ENCODE measurements around the gene TBC1D3E.
"Not testable (repeated sequence)": the region's sequence is repeated elsewhere in the genome, so short reads cannot be mapped to it uniquely, and the experiment has no call there.

Gene TBC1D3E

DNA sequence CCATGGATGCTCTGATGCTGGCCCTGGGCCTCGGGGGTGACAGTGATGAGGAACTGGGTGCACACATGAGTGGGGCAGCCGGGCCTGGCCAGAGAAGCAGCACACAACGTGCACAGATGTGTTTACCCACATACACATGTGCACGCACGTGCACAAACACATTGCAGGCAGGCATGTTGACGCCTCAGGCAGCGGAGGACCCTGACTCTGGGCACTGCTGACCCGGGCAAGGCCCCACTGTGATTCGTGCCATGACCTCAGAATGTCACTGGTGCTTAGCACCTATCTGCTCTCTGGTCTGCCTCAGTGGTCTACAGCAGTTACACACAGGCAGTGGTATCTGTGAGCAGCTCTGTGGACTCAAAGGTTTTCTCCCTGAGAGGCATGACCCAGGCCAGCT is at the start of gene TBC1D3E:
TBC1D3E (plus strand) TSS at position 301 of the 400 bp plus-strand sequence. CDS start 1,545 bp downstream, outside the sequence.
- not testable (repeated sequence) for DNase-seq

DNA sequence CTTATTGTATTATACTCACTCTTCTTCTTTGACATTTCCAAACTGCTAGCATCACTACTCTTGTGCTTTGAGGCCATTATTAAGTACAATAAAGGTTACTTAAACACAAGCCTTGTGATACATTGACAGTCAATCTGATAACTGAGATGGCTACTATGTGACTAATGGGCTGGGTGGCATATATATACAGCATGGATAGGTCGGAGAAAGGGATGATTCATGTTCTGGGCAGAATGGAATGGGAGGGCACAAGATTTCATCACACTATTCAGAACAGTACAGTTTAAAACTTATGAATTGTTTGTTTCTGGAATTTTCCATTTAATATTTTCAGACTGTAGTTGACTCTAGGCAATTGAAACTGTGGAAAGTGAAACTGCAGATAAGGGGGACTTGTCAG is 40.4 kb upstream of the TBC1D3E start:
- DNase-seq = not testable (repeated sequence)

DNA sequence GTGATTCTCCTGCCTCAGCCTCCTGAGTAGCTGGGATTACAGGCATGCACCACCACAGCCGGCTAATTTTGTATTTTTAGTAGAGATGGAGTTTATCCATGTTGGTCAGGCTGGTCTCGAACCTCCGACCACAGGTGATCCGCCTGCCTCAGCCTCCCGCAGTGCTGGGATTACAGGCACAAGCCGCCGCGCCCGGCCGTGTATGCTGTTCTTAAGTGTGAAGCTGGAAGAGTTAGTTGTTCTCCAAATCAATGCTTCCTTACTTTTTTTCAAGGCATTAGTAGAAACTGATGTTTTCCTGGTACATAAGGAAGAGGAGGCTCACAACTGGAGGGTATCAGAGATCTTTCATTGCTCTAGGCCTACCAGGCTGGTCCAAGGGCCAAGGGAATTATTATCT is 39.6 kb upstream of the TBC1D3E start:
- DNase-seq = not testable (repeated sequence)

DNA sequence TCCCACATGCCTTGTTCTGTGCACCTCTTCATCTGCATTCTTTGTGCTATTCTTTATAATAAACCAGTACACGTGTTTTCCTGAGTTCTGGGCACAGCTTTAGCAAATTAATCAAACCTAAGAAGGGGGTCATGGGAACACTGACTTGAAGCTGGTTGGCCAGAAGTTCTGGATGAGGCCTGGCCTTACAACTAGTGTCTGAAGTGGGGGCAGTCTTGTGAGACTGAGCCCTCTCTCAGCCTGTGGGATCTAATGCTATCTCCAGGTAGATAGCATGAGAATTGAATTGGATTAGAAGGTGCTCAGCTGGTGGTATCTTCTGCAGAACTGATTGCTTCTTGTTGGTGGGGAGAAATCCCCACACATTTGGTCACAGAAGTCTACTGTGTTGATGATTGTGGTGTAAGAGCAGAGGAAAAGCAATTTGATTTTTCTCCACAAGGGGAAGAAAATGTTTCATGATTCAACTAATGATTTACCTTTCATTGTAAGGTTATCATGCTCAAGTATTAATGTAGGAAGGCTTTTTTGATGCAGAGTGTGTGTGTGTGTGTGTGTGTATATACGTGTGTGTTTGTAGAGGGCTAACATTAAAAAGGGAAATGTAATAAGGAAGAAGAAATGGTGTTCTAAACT is 33.6 kb upstream of the TBC1D3E start:
- DNase-seq = not testable (repeated sequence)

DNA sequence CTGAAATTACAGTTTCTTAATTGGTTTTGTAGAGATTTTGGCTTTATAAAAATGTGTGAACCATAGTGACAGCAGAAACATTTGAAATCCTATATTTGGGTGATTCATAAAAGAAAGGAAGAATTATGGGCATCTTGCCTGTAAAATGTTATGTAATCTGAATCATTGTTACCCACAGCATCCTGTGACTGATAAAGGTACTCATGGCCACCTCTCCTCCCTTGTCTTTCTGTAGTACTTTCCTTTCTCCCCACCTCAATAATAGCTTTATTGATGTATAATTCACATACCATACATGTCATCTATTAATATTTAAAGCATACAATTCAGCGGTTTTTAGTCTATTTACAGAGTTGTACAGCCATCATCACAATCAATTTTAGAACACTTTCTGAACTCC is 28.5 kb upstream of the TBC1D3E start:
- not testable (repeated sequence) for DNase-seq

DNA sequence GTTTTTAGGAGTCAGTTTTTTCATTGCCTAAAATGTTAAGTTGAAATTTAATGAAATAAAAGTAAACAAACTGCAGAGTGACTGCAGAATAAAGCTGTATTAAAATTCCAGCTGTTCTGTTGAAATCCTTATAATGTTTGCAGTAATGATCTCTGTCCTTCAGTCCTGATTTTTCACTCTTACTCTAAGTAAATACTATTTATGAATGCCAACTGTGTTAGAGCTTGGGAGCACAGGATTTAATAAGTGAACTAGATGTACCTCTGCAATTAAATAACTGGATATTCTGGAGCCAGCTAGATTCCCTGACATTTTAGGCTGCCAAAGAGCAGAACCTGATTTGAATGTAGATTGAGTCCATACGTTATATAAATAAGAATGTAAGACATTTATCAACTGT is 7.9 kb upstream of the TBC1D3E start:
- DNase-seq = not testable (repeated sequence)

DNA sequence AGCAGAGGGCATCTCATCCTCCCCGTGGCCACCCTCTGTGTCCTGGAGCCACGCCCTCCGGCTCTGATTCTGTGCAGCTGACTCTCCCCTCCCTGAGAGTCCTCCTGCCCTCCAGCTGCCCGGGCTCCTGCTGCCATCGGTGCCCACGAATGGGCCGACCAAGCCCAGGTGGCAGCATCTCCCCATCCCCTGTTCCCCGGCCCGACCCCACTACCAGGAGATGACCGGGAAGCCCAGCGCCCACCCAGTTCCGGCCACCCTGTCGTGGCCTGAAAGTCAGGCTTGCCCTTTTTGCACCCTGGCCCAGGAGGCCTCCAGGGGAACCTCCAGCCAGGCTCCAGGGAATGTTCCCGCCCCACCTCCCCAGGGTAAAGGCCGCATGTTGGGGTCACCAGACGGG is 7.1 kb downstream of the TBC1D3E start:
- DNase-seq = not testable (repeated sequence)
